ENCODE measurements around the gene PCDHGA6.
A peak's percentile ranks its signal among the peaks of the same experiment; 100 is the strongest.

DNA sequence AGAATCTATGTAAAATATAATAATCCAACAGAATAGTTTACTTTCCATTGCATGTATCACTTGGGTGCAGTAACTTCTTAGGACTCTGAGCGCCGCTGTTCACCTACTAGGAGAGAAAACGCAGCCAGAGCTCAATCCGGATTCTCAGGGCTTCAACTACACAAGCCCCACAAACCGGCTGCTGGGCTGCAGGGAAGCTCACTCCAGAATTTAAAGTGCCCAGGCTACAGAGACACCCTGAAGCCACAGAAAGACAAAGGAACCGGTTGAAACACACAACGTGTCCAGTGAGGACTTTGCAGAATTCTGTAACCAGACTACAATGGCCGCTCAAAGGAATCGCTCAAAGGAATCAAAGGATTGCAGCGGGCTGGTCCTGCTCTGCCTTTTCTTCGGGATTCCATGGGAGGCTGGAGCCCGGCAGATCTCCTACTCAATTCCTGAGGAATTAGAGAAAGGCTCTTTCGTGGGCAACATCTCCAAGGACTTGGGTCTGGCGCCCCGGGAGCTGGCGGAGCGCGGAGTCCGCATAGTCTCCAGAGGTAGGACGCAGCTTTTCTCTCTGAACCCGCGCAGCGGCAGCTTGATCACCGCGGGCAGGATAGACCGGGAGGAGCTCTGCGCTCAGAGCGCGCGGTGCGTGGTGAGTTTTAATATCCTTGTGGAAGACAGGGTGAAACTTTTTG is 39.3 kb downstream of the PCDHGA6 start, which contains the start of gene PCDHGA10:
- TF ChIP-seq EP300 (IDR thresholded peaks at IDR 0.05; ENCODE audit: low read depth) (no peak), CTCF (IDR thresholded peaks at IDR 0.05) (peak; percentile 23 to 54 (median 41))
